Muscle layer of duodenum (tissue), 2 donors: ENCODE results near the gene DIMT1.

Source experiments
- H3K27ac ChIP-seq: one replicate; pipeline ENCODE4 v1.7.0; 2013; ENCODE audit warnings: mild to moderate bottlenecking, low read length
- H3K27me3 ChIP-seq: one replicate; pipeline ENCODE4 v1.7.0; 2013; ENCODE audit warnings: low read depth, mild to moderate bottlenecking, control low read depth, low read length
- H3K36me3 ChIP-seq, 2 donors: one replicate each; pipeline ENCODE4 v1.7.0; 2013; ENCODE audit warnings: low read length in 2 of 2, control low read depth in 1 of 2, mild to moderate bottlenecking in 1 of 2; ENCODE audit not compliant: insufficient read depth in 2 of 2, control insufficient read depth in 1 of 2
- H3K4me1 ChIP-seq, 2 donors: one replicate each; pipeline ENCODE4 v1.7.0; 2013; ENCODE audit warnings: low read length in 2 of 2, mild to moderate bottlenecking in 2 of 2, control low read depth in 1 of 2, moderate library complexity in 1 of 2; ENCODE audit not compliant: insufficient read depth in 2 of 2, control insufficient read depth in 1 of 2
- H3K4me3 ChIP-seq, 2 donors: one replicate each; pipeline ENCODE4 v1.7.0; 2013; ENCODE audit warnings: low read length in 2 of 2, low read depth in 1 of 2, mild to moderate bottlenecking in 1 of 2
- H3K9me3 ChIP-seq, 2 donors: one replicate each; pipeline ENCODE4 v1.7.0; 2013; ENCODE audit warnings: low read length in 2 of 2, control low read depth in 1 of 2, mild to moderate bottlenecking in 1 of 2; ENCODE audit not compliant: control insufficient read depth in 1 of 2
- donor health status: healthy.

Gene DIMT1

GRCh38 chr5:62403411-62404250, at the start of gene DIMT1:
Gene DIMT1, minus strand, starts transcription at chr5:62403905. Its CDS starts 133 bp downstream, at chr5:62403772.
- Histone ChIP-seq H3K27ac (peak within 1 kb of the TSS; percentile 93), H3K9me3 (no peaks in the 10 kb centered on the region), H3K27me3 (no peaks in the 10 kb centered on the region), H3K36me3 (peaks cover under 1 to 8% of the 10 kb centered on the region in 2 donors), H3K4me3 (peak within 1 kb of the TSS; percentile 94 to 95), H3K4me1 (peaks cover 4 to 16% of the 10 kb centered on the region in 2 donors)

- Histone ChIP-seq H3K36me3 (peaks cover 16 to 23% of the 10 kb centered on the region in 2 donors), H3K27ac (no peak overlapping the region), H3K4me1 (no peaks in the 10 kb centered on the region), H3K4me3 (no peak overlapping the region), H3K9me3 (no peaks in the 10 kb centered on the region), H3K27me3 (no peaks in the 10 kb centered on the region)
Observed at GRCh38 chr5:62450259-62450658, 46.6 kb upstream of the DIMT1 start.

- Histone ChIP-seq H3K36me3 (peaks cover 16 to 23% of the 10 kb centered on the region in 2 donors), H3K27ac (no peak overlapping the region), H3K27me3 (no peaks in the 10 kb centered on the region), H3K4me3 (no peak overlapping the region), H3K9me3 (no peaks in the 10 kb centered on the region), H3K4me1 (no peaks in the 10 kb centered on the region)
Observed at GRCh38 chr5:62448528-62448927, 44.8 kb upstream of the DIMT1 start.

GRCh38 chr5:62432621-62433064, 28.9 kb upstream of the DIMT1 start:
- H3K36me3 ChIP-seq, result no peaks in the 10 kb centered on the region
- no peak overlapping the region for H3K27ac ChIP-seq

GRCh38 chr5:62431735-62432620, 28.3 kb upstream of the DIMT1 start:
- no peak overlapping the region for H3K27ac ChIP-seq

More at GRCh38 chr5:62432621-62433064, 28.9 kb upstream of the DIMT1 start:
- Histone ChIP-seq H3K4me3 (no peak overlapping the region), H3K27me3 (no peaks in the 10 kb centered on the region), H3K9me3 (no peaks in the 10 kb centered on the region), H3K4me1 (peaks cover 0 to 6% of the 10 kb centered on the region in 2 donors)

GRCh38 chr5:62424763-62425162, 21.1 kb upstream of the DIMT1 start:
- no peak overlapping the region for H3K4me3 ChIP-seq
- peaks cover 0 to 3% of the 10 kb centered on the region in 2 donors for H3K4me1 ChIP-seq
- H3K27ac ChIP-seq, result no peak overlapping the region
- no peaks in the 10 kb centered on the region for H3K36me3 ChIP-seq
- H3K9me3 ChIP-seq, result no peaks in the 10 kb centered on the region
- H3K27me3 ChIP-seq, result no peaks in the 10 kb centered on the region

More at GRCh38 chr5:62431735-62432620, 28.3 kb upstream of the DIMT1 start:
- H3K27me3 ChIP-seq, result no peaks in the 10 kb centered on the region
- H3K4me3 ChIP-seq, result no peak overlapping the region
- no peaks in the 10 kb centered on the region for H3K9me3 ChIP-seq
- H3K36me3 ChIP-seq, result no peaks in the 10 kb centered on the region
- H3K4me1 ChIP-seq, result peaks cover 0 to 6% of the 10 kb centered on the region in 2 donors

GRCh38 chr5:62421414-62421813, 17.7 kb upstream of the DIMT1 start:
- Histone ChIP-seq H3K4me3 (no peak overlapping the region), H3K27ac (no peak overlapping the region), H3K27me3 (no peaks in the 10 kb centered on the region), H3K36me3 (peaks cover 3 to 8% of the 10 kb centered on the region in 2 donors), H3K9me3 (no peaks in the 10 kb centered on the region), H3K4me1 (peaks cover 0 to 3% of the 10 kb centered on the region in 2 donors)

GRCh38 chr5:62419609-62420008, 15.9 kb upstream of the DIMT1 start:
- Histone ChIP-seq H3K27me3 (no peaks in the 10 kb centered on the region), H3K27ac (no peak overlapping the region), H3K9me3 (no peaks in the 10 kb centered on the region), H3K36me3 (peaks cover 3 to 8% of the 10 kb centered on the region in 2 donors), H3K4me1 (peaks cover 0 to 3% of the 10 kb centered on the region in 2 donors), H3K4me3 (no peak overlapping the region)

GRCh38 chr5:62418462-62419076, 14.9 kb upstream of the DIMT1 start:
- Histone ChIP-seq H3K27me3 (no peaks in the 10 kb centered on the region), H3K36me3 (peaks cover 3 to 8% of the 10 kb centered on the region in 2 donors), H3K27ac (no peak overlapping the region), H3K9me3 (no peaks in the 10 kb centered on the region), H3K4me3 (no peak overlapping the region), H3K4me1 (peaks cover 5 to 9% of the 10 kb centered on the region in 2 donors)

- H3K27me3 ChIP-seq, result no peaks in the 10 kb centered on the region
- peaks cover 10 to 15% of the 10 kb centered on the region in 2 donors for H3K4me1 ChIP-seq
- H3K4me3 ChIP-seq, result peak overlapping the region; percentile 93 to 100
- H3K9me3 ChIP-seq, result no peaks in the 10 kb centered on the region
- H3K27ac ChIP-seq, result no peak overlapping the region
- H3K36me3 ChIP-seq, result peaks cover 1 to 8% of the 10 kb centered on the region in 2 donors
Observed at GRCh38 chr5:62413711-62414110, 10.0 kb upstream of the DIMT1 start.
